CD8-positive, alpha-beta memory T cell (primary cell): ENCODE data around the gene SERTAD3. TPM values are rescaled to one million over a fixed set of nuclear protein-coding genes. Genes with fewer than 3 reads are reported as not detected.

Experiments used
- CTCF ChIA-PET: fragments of 350-600 bp; sonication (Branson Sonifier 250); formaldehyde crosslinking; loops from one replicate; lab custom pipeline; 2021; ENCODE audit warnings: antibody characterized with exemption; lab: Charles Lee
- POLR2A ChIA-PET: fragments of 350-600 bp; sonication (Branson Sonifier 250); formaldehyde crosslinking; loops from one replicate; lab custom pipeline; 2021; ENCODE audit warnings: antibody characterized with exemption; lab: Charles Lee
- DNase-seq, 5 donors: peaks; one replicate each; pipeline versions ENCODE4 v3.0.0 to v3.0.0-alpha.2; 2020 to 2022; ENCODE audit warnings: mixed read lengths in 1 of 5
- H3K27ac ChIP-seq: one replicate; pipeline ENCODE4 v1.7.0; 2013; ENCODE audit warnings: low read depth, mild to moderate bottlenecking, low read length, moderate library complexity
- H3K27me3 ChIP-seq: 2 replicates; pipeline ENCODE4 v1.7.0; 2013; ENCODE audit warnings: low read length, mild to moderate bottlenecking; ENCODE audit not compliant: insufficient read depth, poor library complexity, severe bottlenecking
- H3K36me3 ChIP-seq: 2 replicates; pipeline ENCODE4 v1.7.0; 2013; ENCODE audit warnings: mild to moderate bottlenecking, low read length, moderate library complexity; ENCODE audit not compliant: insufficient read depth
- H3K4me1 ChIP-seq: 2 replicates; pipeline ENCODE4 v1.7.0; 2013; ENCODE audit warnings: mild to moderate bottlenecking, low read length, moderate library complexity; ENCODE audit not compliant: insufficient read depth
- H3K4me3 ChIP-seq: 2 replicates; pipeline ENCODE4 v1.7.0; 2013; ENCODE audit warnings: mild to moderate bottlenecking, low read length
- H3K9me3 ChIP-seq: 2 replicates; pipeline ENCODE4 v1.7.0; 2013; ENCODE audit warnings: mild to moderate bottlenecking, low read length
- H3K27ac Mint-ChIP-seq, 8 donors: one replicate each; pipeline ENCODE4 v1.8.0; 2020 to 2021; ENCODE audit warnings: mixed read lengths in 8 of 8, mild to moderate bottlenecking in 6 of 8, inconsistent platforms in 3 of 8, moderate library complexity in 3 of 8
- H3K27me3 Mint-ChIP-seq, 2 donors: one replicate each; pipeline ENCODE4 v1.8.0; 2020 to 2021; ENCODE audit warnings: mixed read lengths in 2 of 2, mild to moderate bottlenecking in 1 of 2, moderate library complexity in 1 of 2
- H3K36me3 Mint-ChIP-seq, 3 donors: one replicate each; pipeline ENCODE4 v1.8.0; 2020 to 2021; ENCODE audit warnings: mixed read lengths in 3 of 3, inconsistent platforms in 1 of 3, mild to moderate bottlenecking in 1 of 3
- H3K4me1 Mint-ChIP-seq, 3 donors: one replicate each; pipeline ENCODE4 v1.8.0; 2020 to 2021; ENCODE audit warnings: mixed read lengths in 3 of 3, inconsistent platforms in 1 of 3, mild to moderate bottlenecking in 1 of 3
- H3K4me3 Mint-ChIP-seq, 7 donors: one replicate each; pipeline ENCODE4 v1.8.0; 2020 to 2021; ENCODE audit warnings: mixed read lengths in 7 of 7, mild to moderate bottlenecking in 6 of 7, moderate library complexity in 4 of 7, inconsistent platforms in 2 of 7
- H3K9me3 Mint-ChIP-seq, 5 donors: one replicate each; pipeline ENCODE4 v1.8.0; 2020 to 2022; ENCODE audit warnings: mixed read lengths in 5 of 5, mild to moderate bottlenecking in 3 of 5, moderate library complexity in 2 of 5, inconsistent platforms in 1 of 5
- polyA plus RNA-seq: library from polyadenylated mRNA; unstranded; fragments of 300-500 nt; fragmentation: Illumina TruSeq; gene quantifications from one replicate; pipeline ENCODE4 v1.2.3, GENCODE V29; 2021
- total RNA-seq, 2 experiments: library from RNA; stranded (reverse); gene quantifications; one replicate each; pipeline ENCODE4 v1.2.3, GENCODE V29; 2021

Gene SERTAD3
- total and polyA plus RNA-seq, 3 experiments from 2014 or later = 7.0 to 9.5 (median 8.5) TPM

DNA sequence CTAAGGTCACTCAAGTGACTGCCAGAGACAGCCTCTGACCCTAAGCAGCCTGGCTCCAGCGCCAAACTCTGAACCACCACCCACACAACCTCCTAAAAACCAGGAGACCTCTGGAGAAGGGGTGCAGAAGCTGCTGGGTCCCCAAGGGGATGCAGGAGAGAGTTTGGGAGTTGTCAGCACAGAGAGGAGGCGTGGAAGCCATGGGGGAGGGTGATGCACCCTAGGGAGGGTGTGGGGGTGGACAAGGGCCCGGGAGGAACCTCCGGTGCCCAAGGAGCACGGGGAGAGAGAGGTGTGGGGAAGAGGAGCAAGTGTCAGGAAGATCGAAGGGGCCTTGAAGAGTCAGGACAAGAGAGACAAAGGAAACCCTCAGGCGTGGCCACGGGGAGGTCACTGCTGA is 52.0 kb downstream of the SERTAD3 start:
- CTCF ChIA-PET = no interaction called here

More for the DNA sequence above, 52.0 kb downstream of the SERTAD3 start:
- Histone ChIP-seq H3K27ac (no peak overlapping the region), H3K4me3 (no peak overlapping the region), H3K36me3 (no peaks in the 10 kb centered on the region), H3K9me3 (no peaks in the 10 kb centered on the region), H3K27me3 (no peaks in the 10 kb centered on the region), H3K4me1 (no peaks in the 10 kb centered on the region)
- H3K36me3 Mint-ChIP-seq = no peaks in the 10 kb centered on the region
- H3K27me3 Mint-ChIP-seq = peaks cover 0 to 3% of the 10 kb centered on the region in 2 donors
- H3K27ac Mint-ChIP-seq = peak overlapping the region in 2 of 8 donors; percentile 30 to 73
- no peak for DNase-seq
- H3K9me3 Mint-ChIP-seq = no peaks in the 10 kb centered on the region
- H3K4me1 Mint-ChIP-seq = no peaks in the 10 kb centered on the region
- POLR2A ChIA-PET = no interaction called here
- H3K4me3 Mint-ChIP-seq = no peak overlapping the region

Other genes with a start within 250 kb of the SERTAD3 start
- gene TTC9B, start 226.0 kb downstream of the SERTAD3 start, total RNA-seq = not detected
- not detected for gene TTC9B, start 226.0 kb downstream of the SERTAD3 start, polyA plus RNA-seq
- gene CCNP, start 217.6 kb downstream of the SERTAD3 start, total RNA-seq = under 1 TPM in 1 of 2 experiments, not detected in 1; 0.11 TPM
- gene CCNP, start 217.6 kb downstream of the SERTAD3 start, polyA plus RNA-seq = not detected
- gene AKT2, start 159.0 kb downstream of the SERTAD3 start, total RNA-seq = 100 to 1,000 TPM; 124 to 132 TPM
- gene AKT2, start 159.0 kb downstream of the SERTAD3 start, polyA plus RNA-seq = 27.0 TPM
- gene C19orf47, start 95.9 kb downstream of the SERTAD3 start, total RNA-seq = 10 to 100 TPM; 25.4 to 29.5 TPM
- 9.5 TPM for gene C19orf47, start 95.9 kb downstream of the SERTAD3 start, polyA plus RNA-seq
- 10 to 100 TPM; 48.2 to 53.0 TPM for gene PLD3, start 95.6 kb downstream of the SERTAD3 start, total RNA-seq
- gene PLD3, start 95.6 kb downstream of the SERTAD3 start, polyA plus RNA-seq = 73.6 TPM
- gene HIPK4, start 54.2 kb downstream of the SERTAD3 start, total RNA-seq = not detected
- gene HIPK4, start 54.2 kb downstream of the SERTAD3 start, polyA plus RNA-seq = not detected
- 1 to 10 TPM; 1.4 to 1.6 TPM for gene PRX, start 31.0 kb downstream of the SERTAD3 start, total RNA-seq
- gene PRX, start 31.0 kb downstream of the SERTAD3 start, polyA plus RNA-seq = 0.29 TPM
- 10 to 100 TPM; 15.9 to 17.8 TPM for gene SERTAD1, start 18.3 kb downstream of the SERTAD3 start, total RNA-seq
- 13.0 TPM for gene SERTAD1, start 18.3 kb downstream of the SERTAD3 start, polyA plus RNA-seq
- 10 to 100 TPM; 17.4 to 18.9 TPM for gene BLVRB, start 21.4 kb upstream of the SERTAD3 start, total RNA-seq
- gene BLVRB, start 21.4 kb upstream of the SERTAD3 start, polyA plus RNA-seq = 22.8 TPM
- gene SPTBN4, start 22.7 kb upstream of the SERTAD3 start, total RNA-seq = 1 to 10 TPM in 1 of 2 experiments, under 1 TPM in 1; 0.49 to 1.2 TPM
- gene SPTBN4, start 22.7 kb upstream of the SERTAD3 start, polyA plus RNA-seq = not detected
- 100 to 1,000 TPM; 103 to 104 TPM for gene SHKBP1, start 132.5 kb upstream of the SERTAD3 start, total RNA-seq
- gene SHKBP1, start 132.5 kb upstream of the SERTAD3 start, polyA plus RNA-seq = 159 TPM
- 100 to 1,000 TPM; 103 to 111 TPM for gene LTBP4, start 157.0 kb upstream of the SERTAD3 start, total RNA-seq
- gene LTBP4, start 157.0 kb upstream of the SERTAD3 start, polyA plus RNA-seq = 40.0 TPM
- 10 to 100 TPM; 13.6 to 13.7 TPM for gene NUMBL, start 246.3 kb upstream of the SERTAD3 start, total RNA-seq
- 1.1 TPM for gene NUMBL, start 246.3 kb upstream of the SERTAD3 start, polyA plus RNA-seq